Peyer's patch (tissue), 4 donors: ENCODE data around the gene AHR. TPM values are rescaled to one million over a fixed set of nuclear protein-coding genes. Genes with fewer than 3 reads are reported as not detected.

Experiments used
- DNase-seq, 3 donors: peaks; one replicate each; pipeline ENCODE4 v3.0.0-alpha.2; 2017 to 2019
- H3K27ac ChIP-seq, 4 donors: fragments of 200-600 bp; sonication (generic); one replicate each; pipeline ENCODE4 v1.5.1; 2016 to 2019
- H3K27me3 ChIP-seq, 2 donors: fragments of 200-600 bp; sonication (generic); one replicate each; pipeline ENCODE4 v1.5.1; 2019
- H3K36me3 ChIP-seq, 3 donors: fragments of 200-600 bp; sonication (generic); one replicate each; pipeline ENCODE4 v1.5.1; 2016 to 2019
- H3K4me1 ChIP-seq, 4 donors: fragments of 200-600 bp; sonication (generic); one replicate each; pipeline ENCODE4 v1.5.1; 2016 to 2019
- H3K4me3 ChIP-seq, 4 donors: fragments of 200-600 bp; sonication (generic); 1 replicate in 3 of 4; 2 replicates in 1 of 4; pipeline ENCODE4 v1.5.1; 2016 to 2019; ENCODE audit warnings: mild to moderate bottlenecking in 1 of 4
- H3K9me3 ChIP-seq, 4 donors: fragments of 200-600 bp; sonication (generic); one replicate each; pipeline ENCODE4 v1.5.1; 2016 to 2019; ENCODE audit warnings: mild to moderate bottlenecking in 1 of 4
- CTCF ChIP-seq, 6 experiments: fragments of 450-650 bp in 4 of 6; fragments of 200-600 bp in 2 of 6; sonication (generic) in 1 of 6; IDR thresholded peaks; one replicate each; pipeline ENCODE4 v1.5.1; 2017 to 2019; ENCODE audit warnings: antibody characterized with exemption in 6 of 6, mild to moderate bottlenecking in 3 of 6, moderate library complexity in 1 of 6
- POLR2A ChIP-seq, 2 donors: fragments of 450-650 bp; IDR thresholded peaks; one replicate each; pipeline ENCODE4 v1.5.1; 2017; ENCODE audit warnings: antibody characterized with exemption in 2 of 2, mild to moderate bottlenecking in 2 of 2, moderate library complexity in 2 of 2
- total RNA-seq, 4 donors: library from RNA; depleted of rRNA; stranded (reverse); fragments of >200 nt; gene quantifications; one replicate each; pipeline ENCODE4 v1.1.0, GENCODE V29; 2016

AHR gene
- total RNA-seq, 4 donors from 2014 or later, result 24.3 to 110 (median 39.4) TPM

GRCh38 chr7:17354473-17354872 lies 56.0 kb downstream of the AHR start:
- no peaks in the 10 kb centered on the region for H3K36me3 ChIP-seq
- no peaks in the 10 kb centered on the region for H3K4me1 ChIP-seq
- no peak overlapping the region for H3K27ac ChIP-seq
- TF ChIP-seq POLR2A (IDR thresholded peaks at IDR 0.05) (no peak), CTCF (IDR thresholded peaks at IDR 0.05) (no peak)
- H3K27me3 ChIP-seq, result no peaks in the 10 kb centered on the region
- no peak for DNase-seq
- no peaks in the 10 kb centered on the region for H3K9me3 ChIP-seq
- H3K4me3 ChIP-seq, result no peak overlapping the region

- H3K36me3 ChIP-seq, result no peaks in the 10 kb centered on the region
- H3K4me1 ChIP-seq, result no peaks in the 10 kb centered on the region
These were observed 56.6 kb downstream of the AHR start for GRCh38 chr7:17355050-17355449.

DNA sequence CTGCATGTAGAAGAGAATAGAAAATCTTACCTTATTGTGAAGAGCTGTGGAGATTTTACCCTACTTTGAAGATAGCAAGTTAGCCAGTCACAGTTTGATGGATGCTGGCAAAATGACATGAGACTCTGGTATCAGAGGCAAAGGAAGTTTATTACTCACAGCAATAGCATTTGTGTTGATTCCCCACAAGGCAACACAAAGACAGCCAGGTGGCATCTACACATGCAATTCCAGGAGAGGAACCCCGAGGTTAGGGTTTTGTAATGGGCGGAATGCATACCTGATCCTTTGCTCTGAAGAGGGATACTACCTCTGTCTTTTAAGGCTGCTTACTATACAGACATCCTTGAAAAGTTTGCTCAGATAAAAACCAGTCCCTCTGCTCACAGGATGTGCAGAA lies 59.5 kb downstream of the AHR start:
- Histone ChIP-seq H3K4me1 (no peaks in the 10 kb centered on the region), H3K4me3 (no peak overlapping the region), H3K27me3 (no peaks in the 10 kb centered on the region), H3K27ac (no peak overlapping the region), H3K9me3 (no peaks in the 10 kb centered on the region), H3K36me3 (no peaks in the 10 kb centered on the region)
- TF ChIP-seq POLR2A (IDR thresholded peaks at IDR 0.05) (no peak), CTCF (IDR thresholded peaks at IDR 0.05) (no peak)
- no peak for DNase-seq

More at GRCh38 chr7:17355050-17355449, 56.6 kb downstream of the AHR start:
- Histone ChIP-seq H3K27me3 (no peaks in the 10 kb centered on the region), H3K9me3 (no peaks in the 10 kb centered on the region), H3K4me3 (no peak overlapping the region), H3K27ac (no peak overlapping the region)
- TF ChIP-seq CTCF (IDR thresholded peaks at IDR 0.05) (no peak), POLR2A (IDR thresholded peaks at IDR 0.05) (no peak)
- no peak for DNase-seq

DNA sequence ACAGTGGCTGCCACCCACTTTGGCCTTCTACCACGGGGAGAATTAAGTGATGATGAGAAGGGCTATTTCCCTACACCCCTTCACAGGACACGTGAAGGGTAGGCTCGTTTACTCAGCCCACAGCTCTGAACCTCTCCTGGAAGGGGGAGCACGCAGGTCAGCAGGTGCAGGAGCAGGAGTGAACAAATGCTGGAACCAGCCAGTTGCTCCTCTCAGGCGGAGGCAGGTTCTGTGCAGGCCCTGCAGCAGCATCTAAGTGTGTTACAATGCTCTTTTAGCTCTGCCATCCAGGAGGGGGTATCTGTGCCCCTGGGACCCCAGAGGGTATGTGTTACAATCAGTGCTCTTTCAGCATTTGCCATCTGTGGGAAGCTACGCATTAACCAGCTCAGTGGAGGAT lies 61.2 kb downstream of the AHR start:
- TF ChIP-seq CTCF (IDR thresholded peaks at IDR 0.05) (no peak), POLR2A (IDR thresholded peaks at IDR 0.05) (no peak)

GRCh38 chr7:17362439-17363105 lies 64.1 kb downstream of the AHR start:
- Histone ChIP-seq H3K36me3 (no peaks in the 10 kb centered on the region), H3K27ac (no peak overlapping the region), H3K9me3 (no peaks in the 10 kb centered on the region), H3K27me3 (no peaks in the 10 kb centered on the region), H3K4me3 (no peak overlapping the region), H3K4me1 (no peaks in the 10 kb centered on the region)
- DNase-seq, result no peak
- TF ChIP-seq CTCF (IDR thresholded peaks at IDR 0.05) (no peak), POLR2A (IDR thresholded peaks at IDR 0.05) (no peak)

More for the DNA sequence above, 61.2 kb downstream of the AHR start:
- no peaks in the 10 kb centered on the region for H3K27me3 ChIP-seq
- no peak overlapping the region for H3K4me3 ChIP-seq
- H3K4me1 ChIP-seq, result no peaks in the 10 kb centered on the region
- no peak for DNase-seq
- H3K9me3 ChIP-seq, result no peaks in the 10 kb centered on the region
- H3K36me3 ChIP-seq, result no peaks in the 10 kb centered on the region
- H3K27ac ChIP-seq, result no peak overlapping the region
